Measurements from ENCODE around the gene PLB1.

DNA sequence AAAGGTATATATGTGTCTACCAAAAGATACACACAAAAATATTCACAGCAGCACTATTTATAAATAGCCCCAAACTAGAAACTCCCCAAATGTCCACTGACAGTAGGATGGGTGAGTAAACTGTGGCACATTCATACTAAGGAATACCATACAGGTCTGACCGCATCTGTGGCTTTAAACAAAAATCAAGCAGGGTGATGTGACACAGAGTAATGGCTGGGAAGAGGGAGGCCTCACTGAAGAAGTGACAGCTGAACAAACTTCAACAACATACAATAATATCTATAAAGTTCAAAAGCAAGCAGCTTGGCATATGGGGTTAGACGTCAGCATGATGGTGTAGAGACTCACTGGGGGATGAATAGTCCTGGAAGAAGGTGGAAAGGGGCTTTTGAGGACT is 140.6 kb downstream of the PLB1 start:
- TF ChIP-seq CTCF (IDR thresholded peaks at IDR 0.05) (no peak), POLR2A (IDR thresholded peaks at IDR 0.05) (no peak)
